BLaER1 (cell line): ENCODE measurements around the gene ACOT7.

Experiments used
- H3K27ac ChIP-seq: shearing (Covaris generic); formaldehyde crosslinking; 2 replicates; pipeline ENCODE4 v1.8.1; 2022
- H3K27me3 ChIP-seq: shearing (Covaris generic); formaldehyde crosslinking; 2 replicates; pipeline ENCODE4 v1.8.1; 2022
- H3K36me3 ChIP-seq: shearing (Covaris generic); formaldehyde crosslinking; 2 replicates; pipeline ENCODE4 v1.8.1; 2022
- H3K4me1 ChIP-seq: shearing (Covaris generic); formaldehyde crosslinking; 2 replicates; pipeline ENCODE4 v1.8.1; 2022
- H3K4me2 ChIP-seq: shearing (Covaris generic); formaldehyde crosslinking; 2 replicates; pipeline ENCODE4 v1.8.1; 2022
- H3K4me3 ChIP-seq: shearing (Covaris generic); formaldehyde crosslinking; 2 replicates; pipeline ENCODE4 v1.8.1; 2022
- H3K9ac ChIP-seq: shearing (Covaris generic); formaldehyde crosslinking; 2 replicates; pipeline ENCODE4 v1.8.1; 2022
- H3K9me3 ChIP-seq: shearing (Covaris generic); formaldehyde crosslinking; 2 replicates; pipeline ENCODE4 v1.8.1; 2022
- H4K20me1 ChIP-seq: shearing (Covaris generic); formaldehyde crosslinking; 2 replicates; pipeline ENCODE4 v1.8.1; 2022
- Cebpa-rat ChIP-seq: shearing (Covaris generic); IDR thresholded peaks from 2 replicates; pipeline ENCODE4 v1.8.1; 2022

ACOT7 gene

GRCh38 chr1:6392809-6393399, 663 bp downstream of the ACOT7 start:
- peak overlapping the region; percentile 86 for H3K4me2 ChIP-seq
- H3K9me3 ChIP-seq = no peaks in the 10 kb centered on the region
- peak overlapping the region; percentile 81 for H3K27ac ChIP-seq
- peak overlapping the region; percentile 78 for H3K4me3 ChIP-seq
- peaks cover 10% of the 10 kb centered on the region; the same call in 1 of the 2 replicates for H3K36me3 ChIP-seq
- H3K4me1 ChIP-seq = peaks cover 30% of the 10 kb centered on the region
- peak overlapping the region; percentile 85 for H3K9ac ChIP-seq
- TF ChIP-seq Cebpa-rat = no peak
- peaks cover 13% of the 10 kb centered on the region for H4K20me1 ChIP-seq
- H3K27me3 ChIP-seq = no peaks in the 10 kb centered on the region

- H3K4me2 ChIP-seq = peak overlapping the region; percentile 86
- peaks cover 10% of the 10 kb centered on the region; the same call in 1 of the 2 replicates for H3K36me3 ChIP-seq
- peak overlapping the region; percentile 81 for H3K27ac ChIP-seq
- H3K27me3 ChIP-seq = no peaks in the 10 kb centered on the region
- peaks cover 17% of the 10 kb centered on the region for H4K20me1 ChIP-seq
- no peaks in the 10 kb centered on the region for H3K9me3 ChIP-seq
- H3K4me3 ChIP-seq = peak overlapping the region; percentile 78
- H3K4me1 ChIP-seq = peaks cover 30% of the 10 kb centered on the region
- no peak for TF ChIP-seq Cebpa-rat
- peak overlapping the region; percentile 85 for H3K9ac ChIP-seq
These were observed 1.4 kb downstream of the ACOT7 start for GRCh38 chr1:6391951-6392808.

- peaks cover 17% of the 10 kb centered on the region for H3K36me3 ChIP-seq
- peaks cover 3% of the 10 kb centered on the region; the same call in 1 of the 2 replicates for H3K9me3 ChIP-seq
- H4K20me1 ChIP-seq = peaks cover 37% of the 10 kb centered on the region
- H3K4me2 ChIP-seq = no peak overlapping the region
- H3K9ac ChIP-seq = no peak overlapping the region
- no peak for TF ChIP-seq Cebpa-rat
- no peak overlapping the region for H3K27ac ChIP-seq
- H3K27me3 ChIP-seq = no peaks in the 10 kb centered on the region
- H3K4me3 ChIP-seq = no peak overlapping the region
- H3K4me1 ChIP-seq = peaks cover 45% of the 10 kb centered on the region
These were observed 3.6 kb downstream of the ACOT7 start for GRCh38 chr1:6389971-6390370.

GRCh38 chr1:6386371-6386949, 7.1 kb downstream of the ACOT7 start:
- peak overlapping the region; percentile 30 for H3K4me2 ChIP-seq
- no peak overlapping the region for H3K27ac ChIP-seq

GRCh38 chr1:6385488-6386191, 7.9 kb downstream of the ACOT7 start:
- TF ChIP-seq Cebpa-rat = no peak
- Histone ChIP-seq H3K4me2 (peak overlapping the region; percentile 30), H3K4me1 (peaks cover 17% of the 10 kb centered on the region), H3K9ac (no peak overlapping the region), H3K27ac (no peak overlapping the region; the same call in 1 of the 2 replicates), H3K9me3 (peaks cover 28% of the 10 kb centered on the region), H3K27me3 (no peaks in the 10 kb centered on the region), H3K36me3 (peaks cover 26% of the 10 kb centered on the region), H3K4me3 (no peak overlapping the region), H4K20me1 (peaks cover 31% of the 10 kb centered on the region)

More at GRCh38 chr1:6386371-6386949, 7.1 kb downstream of the ACOT7 start:
- Histone ChIP-seq H3K4me3 (no peak overlapping the region), H4K20me1 (peaks cover 36% of the 10 kb centered on the region), H3K36me3 (peaks cover 26% of the 10 kb centered on the region), H3K9ac (no peak overlapping the region), H3K4me1 (peaks cover 21% of the 10 kb centered on the region), H3K27me3 (no peaks in the 10 kb centered on the region), H3K9me3 (peaks cover 28% of the 10 kb centered on the region)
- TF ChIP-seq Cebpa-rat = no peak

- Histone ChIP-seq H3K27ac (no peak overlapping the region), H3K4me2 (no peak overlapping the region), H3K9ac (no peak overlapping the region), H3K4me1 (peaks cover 17% of the 10 kb centered on the region), H3K27me3 (no peaks in the 10 kb centered on the region), H3K4me3 (no peak overlapping the region), H3K36me3 (peaks cover 25% of the 10 kb centered on the region), H4K20me1 (peaks cover 31% of the 10 kb centered on the region), H3K9me3 (peaks cover 33% of the 10 kb centered on the region)
- TF ChIP-seq Cebpa-rat = no peak
These were observed 8.6 kb downstream of the ACOT7 start for GRCh38 chr1:6384962-6385361.

GRCh38 chr1:6384135-6384534, 9.4 kb downstream of the ACOT7 start:
- H3K27ac ChIP-seq = no peak overlapping the region
- no peak overlapping the region for H3K4me2 ChIP-seq
- TF ChIP-seq Cebpa-rat = no peak
- peaks cover 17% of the 10 kb centered on the region for H3K4me1 ChIP-seq
- H3K36me3 ChIP-seq = peaks cover 24% of the 10 kb centered on the region
- peaks cover 34% of the 10 kb centered on the region for H4K20me1 ChIP-seq
- peaks cover 39% of the 10 kb centered on the region for H3K9me3 ChIP-seq
- H3K9ac ChIP-seq = no peak overlapping the region
- H3K4me3 ChIP-seq = no peak overlapping the region
- no peaks in the 10 kb centered on the region for H3K27me3 ChIP-seq

- no peak overlapping the region for H3K4me2 ChIP-seq
These were observed 13.5 kb downstream of the ACOT7 start for GRCh38 chr1:6380037-6380436.

GRCh38 chr1:6378096-6378746, 15.3 kb downstream of the ACOT7 start:
- no peak for TF ChIP-seq Cebpa-rat
- Histone ChIP-seq H3K4me1 (peaks cover 30% of the 10 kb centered on the region), H4K20me1 (peaks cover 11% of the 10 kb centered on the region), H3K9ac (no peak overlapping the region), H3K4me2 (peak overlapping the region; percentile 65), H3K27me3 (no peaks in the 10 kb centered on the region), H3K4me3 (no peak overlapping the region), H3K9me3 (peaks cover 21% of the 10 kb centered on the region), H3K36me3 (peaks cover 15% of the 10 kb centered on the region), H3K27ac (peak overlapping the region; percentile 44; the same call in 1 of the 2 replicates)

More at GRCh38 chr1:6380037-6380436, 13.5 kb downstream of the ACOT7 start:
- H3K36me3 ChIP-seq = peaks cover 18% of the 10 kb centered on the region
- H3K27me3 ChIP-seq = no peaks in the 10 kb centered on the region
- peaks cover 15% of the 10 kb centered on the region for H3K4me1 ChIP-seq
- no peak for TF ChIP-seq Cebpa-rat
- H3K9me3 ChIP-seq = peaks cover 37% of the 10 kb centered on the region
- H3K4me3 ChIP-seq = no peak overlapping the region
- H3K9ac ChIP-seq = no peak overlapping the region
- no peak overlapping the region for H3K27ac ChIP-seq
- H4K20me1 ChIP-seq = peaks cover 19% of the 10 kb centered on the region
